GM15510 (cell line): ENCODE data around the gene CAPZB.

Experiments
- POLR2A ChIP-seq: IDR thresholded peaks from 3 replicates; pipeline ENCODE4 v1.6.1; 2011; ENCODE audit warnings: borderline replicate concordance; ENCODE audit not compliant: insufficient read length; ENCODE audit errors: extremely low read depth

CAPZB gene

GRCh38 chr1:19370453-19371170 lies 114.7 kb downstream of the CAPZB start:
- no peak for TF ChIP-seq POLR2A

GRCh38 chr1:19369396-19370090 lies 115.8 kb downstream of the CAPZB start:
- no peak for TF ChIP-seq POLR2A

- TF ChIP-seq POLR2A, result no peak
Observed at GRCh38 chr1:19368964-19369363, 116.4 kb downstream of the CAPZB start.

- no peak for TF ChIP-seq POLR2A
Observed at GRCh38 chr1:19368050-19368449, 117.3 kb downstream of the CAPZB start.

- TF ChIP-seq POLR2A, result no peak
Observed at GRCh38 chr1:19367584-19368041, 117.7 kb downstream of the CAPZB start.

GRCh38 chr1:19366599-19367536 lies 118.5 kb downstream of the CAPZB start:
- TF ChIP-seq POLR2A, result no peak

GRCh38 chr1:19365721-19366120 lies 119.6 kb downstream of the CAPZB start:
- no peak for TF ChIP-seq POLR2A

- no peak for TF ChIP-seq POLR2A
Observed at GRCh38 chr1:19363536-19364152, 121.7 kb downstream of the CAPZB start.

GRCh38 chr1:19361611-19362147 lies 123.7 kb downstream of the CAPZB start:
- no peak for TF ChIP-seq POLR2A

- no peak for TF ChIP-seq POLR2A
Observed at GRCh38 chr1:19360843-19361610, 124.3 kb downstream of the CAPZB start.

- TF ChIP-seq POLR2A, result no peak
Observed at GRCh38 chr1:19360432-19360831, 124.9 kb downstream of the CAPZB start.

- TF ChIP-seq POLR2A, result no peak
Observed at GRCh38 chr1:19360016-19360415, 125.3 kb downstream of the CAPZB start.

- TF ChIP-seq POLR2A, result no peak
Observed at GRCh38 chr1:19359357-19359756, 126.0 kb downstream of the CAPZB start.

GRCh38 chr1:19358710-19359109 lies 126.6 kb downstream of the CAPZB start:
- TF ChIP-seq POLR2A, result no peak

- TF ChIP-seq POLR2A, result no peak
Observed at GRCh38 chr1:19357299-19357986, 127.9 kb downstream of the CAPZB start.
